Measurements from ENCODE around the gene OR2K2.

GRCh38 chr9:111375062-111375461 lies 45.0 kb upstream of the OR2K2 start:
- TF ChIP-seq POLR2A (IDR thresholded peaks at IDR 0.05; ENCODE audit: low read depth, low read length) (no peak), TAF1 (IDR thresholded peaks at IDR 0.05; ENCODE audit: borderline replicate concordance, low read depth, low read length) (no peak), POLR2AphosphoS5 (IDR thresholded peaks at IDR 0.05; ENCODE audit: low read depth, low read length) (no peak)
